SJCRH30 (cell line): ENCODE measurements around the gene PSMB10. TPM values are rescaled to one million over a fixed set of nuclear protein-coding genes. Genes with fewer than 3 reads are reported as not detected.

Experiments used
- DNase-seq, 2 experiments: peaks; one replicate each; pipeline ENCODE4 v3.0.0-alpha.2; 2015 to 2020
- H3K27ac ChIP-seq: fragments of 250-450 bp; sonication (Bioruptor Pico); 2 replicates; pipeline ENCODE4 v1.5.1; 2020; ENCODE audit warnings: mild to moderate bottlenecking, moderate library complexity
- H3K27me3 ChIP-seq: fragments of 250-450 bp; sonication (Bioruptor Pico); 2 replicates; pipeline ENCODE4 v1.5.1; 2020; ENCODE audit warnings: mild to moderate bottlenecking, moderate library complexity
- H3K36me3 ChIP-seq: fragments of 250-450 bp; sonication (Bioruptor Pico); 2 replicates; pipeline ENCODE4 v1.5.1; 2020; ENCODE audit warnings: mild to moderate bottlenecking, moderate library complexity
- H3K4me1 ChIP-seq: fragments of 250-450 bp; sonication (Bioruptor Pico); 2 replicates; pipeline ENCODE4 v1.5.1; 2020; ENCODE audit warnings: mild to moderate bottlenecking, moderate library complexity
- H3K4me3 ChIP-seq: fragments of 250-450 bp; sonication (Bioruptor Pico); 2 replicates; pipeline ENCODE4 v1.5.1; 2020; ENCODE audit warnings: mild to moderate bottlenecking, moderate library complexity
- H3K9me3 ChIP-seq: fragments of 250-450 bp; sonication (Bioruptor Pico); replicated peaks from 2 replicates; pipeline ENCODE4 v1.5.1; 2020; ENCODE audit warnings: mild to moderate bottlenecking, moderate library complexity
- total RNA-seq: library from RNA; depleted of rRNA; stranded (reverse); fragments of >200 nt; shearing (Covaris generic); gene quantifications from 2 replicates; pipeline ENCODE4 v1.2.3, GENCODE V29; 2014

PSMB10 gene
- total RNA-seq, 1 experiment from 2014 or later = 7.4 TPM

GRCh38 chr16:67967183-67967957, 30.7 kb upstream of the PSMB10 start:
- Histone ChIP-seq H3K27ac (peak overlapping the region; percentile 78), H3K4me1 (peaks cover 17% of the 10 kb centered on the region), H3K4me3 (peak overlapping the region; percentile 82), H3K36me3 (no peaks in the 10 kb centered on the region; the same call in 1 of the 2 replicates), H3K9me3 (no peaks in the 10 kb centered on the region), H3K27me3 (no peaks in the 10 kb centered on the region)
- no peak for DNase-seq

- Histone ChIP-seq H3K4me1 (peaks cover 17% of the 10 kb centered on the region), H3K27me3 (no peaks in the 10 kb centered on the region), H3K4me3 (peak overlapping the region; percentile 82), H3K36me3 (no peaks in the 10 kb centered on the region; the same call in 1 of the 2 replicates), H3K9me3 (no peaks in the 10 kb centered on the region), H3K27ac (peak overlapping the region; percentile 78)
- peak; percentile 25 to 40 for DNase-seq
Measured at GRCh38 chr16:67966549-67967182, 30.0 kb upstream of the PSMB10 start.

GRCh38 chr16:67965668-67966548, 29.3 kb upstream of the PSMB10 start:
- Histone ChIP-seq H3K27ac (peak overlapping the region; percentile 78), H3K27me3 (no peaks in the 10 kb centered on the region), H3K9me3 (no peaks in the 10 kb centered on the region), H3K4me1 (peaks cover 17% of the 10 kb centered on the region), H3K4me3 (peak overlapping the region; percentile 82), H3K36me3 (peaks cover 1% of the 10 kb centered on the region)
- DNase-seq = peak; percentile 64 to 75

- peaks cover 2% of the 10 kb centered on the region for H3K36me3 ChIP-seq
- no peak for DNase-seq
Measured at GRCh38 chr16:67964477-67965131, 28.0 kb upstream of the PSMB10 start.

GRCh38 chr16:67963662-67964321, 27.1 kb upstream of the PSMB10 start:
- Histone ChIP-seq H3K36me3 (peaks cover 2% of the 10 kb centered on the region), H3K4me1 (peaks cover 17% of the 10 kb centered on the region), H3K27me3 (no peaks in the 10 kb centered on the region), H3K27ac (no peak overlapping the region), H3K9me3 (no peaks in the 10 kb centered on the region), H3K4me3 (no peak overlapping the region)
- DNase-seq = no peak

More at GRCh38 chr16:67964477-67965131, 28.0 kb upstream of the PSMB10 start:
- Histone ChIP-seq H3K9me3 (no peaks in the 10 kb centered on the region), H3K4me1 (peaks cover 17% of the 10 kb centered on the region), H3K27ac (no peak overlapping the region), H3K27me3 (no peaks in the 10 kb centered on the region), H3K4me3 (no peak overlapping the region)

GRCh38 chr16:67963292-67963661, 26.6 kb upstream of the PSMB10 start:
- Histone ChIP-seq H3K9me3 (no peaks in the 10 kb centered on the region), H3K36me3 (peaks cover 2% of the 10 kb centered on the region), H3K4me3 (no peak overlapping the region), H3K27ac (no peak overlapping the region), H3K27me3 (no peaks in the 10 kb centered on the region), H3K4me1 (peaks cover 17% of the 10 kb centered on the region)
- DNase-seq = no peak

GRCh38 chr16:67962135-67962534, 25.5 kb upstream of the PSMB10 start:
- peaks cover 16% of the 10 kb centered on the region for H3K4me1 ChIP-seq
- no peak for DNase-seq
- H3K9me3 ChIP-seq = no peaks in the 10 kb centered on the region
- H3K27ac ChIP-seq = no peak overlapping the region
- no peak overlapping the region for H3K4me3 ChIP-seq
- no peaks in the 10 kb centered on the region for H3K27me3 ChIP-seq
- H3K36me3 ChIP-seq = peaks cover 2% of the 10 kb centered on the region

- no peak overlapping the region for H3K4me3 ChIP-seq
- H3K9me3 ChIP-seq = no peaks in the 10 kb centered on the region
- peaks cover 10% of the 10 kb centered on the region for H3K4me1 ChIP-seq
- H3K27ac ChIP-seq = no peak overlapping the region
- H3K36me3 ChIP-seq = peaks cover 2% of the 10 kb centered on the region
- H3K27me3 ChIP-seq = no peaks in the 10 kb centered on the region
- peak; percentile 27 to 29 for DNase-seq
Measured at GRCh38 chr16:67961551-67961957, 24.9 kb upstream of the PSMB10 start.

- H3K36me3 ChIP-seq = peaks cover 2% of the 10 kb centered on the region
- no peak for DNase-seq
Measured at GRCh38 chr16:67959536-67960329, 23.1 kb upstream of the PSMB10 start.

GRCh38 chr16:67957622-67958021, 21.0 kb upstream of the PSMB10 start:
- no peak for DNase-seq
- H3K36me3 ChIP-seq = peaks cover 2% of the 10 kb centered on the region

More at GRCh38 chr16:67959536-67960329, 23.1 kb upstream of the PSMB10 start:
- Histone ChIP-seq H3K4me3 (no peak overlapping the region), H3K4me1 (no peaks in the 10 kb centered on the region), H3K27ac (no peak overlapping the region), H3K9me3 (no peaks in the 10 kb centered on the region), H3K27me3 (no peaks in the 10 kb centered on the region)

GRCh38 chr16:67954421-67955196, 18.0 kb upstream of the PSMB10 start:
- Histone ChIP-seq H3K4me1 (no peaks in the 10 kb centered on the region), H3K27me3 (no peaks in the 10 kb centered on the region), H3K4me3 (no peak overlapping the region), H3K36me3 (no peaks in the 10 kb centered on the region), H3K27ac (no peak overlapping the region), H3K9me3 (no peaks in the 10 kb centered on the region)
- DNase-seq = no peak

More at GRCh38 chr16:67957622-67958021, 21.0 kb upstream of the PSMB10 start:
- H3K4me3 ChIP-seq = no peak overlapping the region
- no peaks in the 10 kb centered on the region for H3K27me3 ChIP-seq
- H3K9me3 ChIP-seq = no peaks in the 10 kb centered on the region
- H3K27ac ChIP-seq = no peak overlapping the region
- no peaks in the 10 kb centered on the region for H3K4me1 ChIP-seq

GRCh38 chr16:67953641-67954375, 17.2 kb upstream of the PSMB10 start:
- H3K27ac ChIP-seq = no peak overlapping the region
- H3K4me3 ChIP-seq = no peak overlapping the region
- H3K9me3 ChIP-seq = no peaks in the 10 kb centered on the region
- H3K4me1 ChIP-seq = no peaks in the 10 kb centered on the region
- no peak for DNase-seq
- no peaks in the 10 kb centered on the region for H3K36me3 ChIP-seq
- no peaks in the 10 kb centered on the region for H3K27me3 ChIP-seq
